ENCODE results near the gene CD81. TPM values are rescaled to one million over a fixed set of nuclear protein-coding genes. Genes with fewer than 3 reads are reported as not detected.
A peak's percentile ranks its signal among the peaks of the same experiment; 100 is the strongest.

CD81 gene
- total RNA-seq, 1 experiment from 2014 or later = 237 TPM

DNA sequence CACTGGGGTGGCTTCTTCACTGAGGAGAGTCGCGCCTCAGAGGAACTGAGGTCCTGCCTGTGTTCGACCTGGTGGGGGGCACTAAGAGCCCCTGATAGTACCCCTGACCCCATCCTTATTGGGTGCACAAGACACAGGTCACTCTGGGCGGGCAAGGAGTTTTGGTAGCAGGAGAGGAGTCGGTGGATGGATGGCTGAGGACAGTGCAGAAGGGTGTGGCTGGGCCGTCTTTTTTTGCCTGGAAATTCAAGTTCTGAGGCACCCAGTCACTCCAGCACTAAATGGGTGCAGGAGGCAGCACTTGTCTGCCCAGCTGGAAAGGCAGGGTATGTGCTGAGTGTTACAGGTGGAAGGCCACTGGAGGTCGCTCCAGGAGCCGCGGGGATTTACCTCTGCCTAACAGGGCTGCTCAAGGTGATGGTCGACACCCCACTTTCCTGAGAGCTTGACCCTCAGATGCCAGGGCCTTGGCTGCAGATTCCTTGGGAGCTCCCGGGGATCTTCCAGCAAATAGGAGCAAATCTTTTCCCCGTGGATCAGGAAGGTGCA, 24.4 kb downstream of the CD81 start:
- CTCF ChIA-PET = interaction anchor here (1.4 to 7.7 kb wide), 5 partner anchors 8 to 490 kb away, joined by 4 to 81 read pairs (median 8); no protein-coding TSS in a partner anchor
- no peak for TF ChIP-seq ZBTB21 (CRISPR knock-in tag; IDR thresholded peaks at IDR 0.05; ENCODE audit: borderline replicate concordance)
- TF ChIP-seq, protein P1, sequence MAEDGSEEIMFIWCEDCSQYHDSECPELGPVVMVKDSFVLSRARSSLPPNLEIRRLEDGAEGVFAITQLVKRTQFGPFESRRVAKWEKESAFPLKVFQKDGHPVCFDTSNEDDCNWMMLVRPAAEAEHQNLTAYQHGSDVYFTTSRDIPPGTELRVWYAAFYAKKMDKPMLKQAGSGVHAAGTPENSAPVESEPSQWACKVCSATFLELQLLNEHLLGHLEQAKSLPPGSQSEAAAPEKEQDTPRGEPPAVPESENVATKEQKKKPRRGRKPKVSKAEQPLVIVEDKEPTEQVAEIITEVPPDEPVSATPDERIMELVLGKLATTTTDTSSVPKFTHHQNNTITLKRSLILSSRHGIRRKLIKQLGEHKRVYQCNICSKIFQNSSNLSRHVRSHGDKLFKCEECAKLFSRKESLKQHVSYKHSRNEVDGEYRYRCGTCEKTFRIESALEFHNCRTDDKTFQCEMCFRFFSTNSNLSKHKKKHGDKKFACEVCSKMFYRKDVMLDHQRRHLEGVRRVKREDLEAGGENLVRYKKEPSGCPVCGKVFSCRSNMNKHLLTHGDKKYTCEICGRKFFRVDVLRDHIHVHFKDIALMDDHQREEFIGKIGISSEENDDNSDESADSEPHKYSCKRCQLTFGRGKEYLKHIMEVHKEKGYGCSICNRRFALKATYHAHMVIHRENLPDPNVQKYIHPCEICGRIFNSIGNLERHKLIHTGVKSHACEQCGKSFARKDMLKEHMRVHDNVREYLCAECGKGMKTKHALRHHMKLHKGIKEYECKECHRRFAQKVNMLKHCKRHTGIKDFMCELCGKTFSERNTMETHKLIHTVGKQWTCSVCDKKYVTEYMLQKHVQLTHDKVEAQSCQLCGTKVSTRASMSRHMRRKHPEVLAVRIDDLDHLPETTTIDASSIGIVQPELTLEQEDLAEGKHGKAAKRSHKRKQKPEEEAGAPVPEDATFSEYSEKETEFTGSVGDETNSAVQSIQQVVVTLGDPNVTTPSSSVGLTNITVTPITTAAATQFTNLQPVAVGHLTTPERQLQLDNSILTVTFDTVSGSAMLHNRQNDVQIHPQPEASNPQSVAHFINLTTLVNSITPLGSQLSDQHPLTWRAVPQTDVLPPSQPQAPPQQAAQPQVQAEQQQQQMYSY (CRISPR knock-in tag; IDR thresholded peaks at IDR 0.05) = no peak
- TF ChIP-seq FOXK1 (CRISPR knock-in tag; IDR thresholded peaks at IDR 0.05) = no peak
- TF ChIP-seq PRRX2 (CRISPR knock-in tag; IDR thresholded peaks at IDR 0.05) = no peak
- TF ChIP-seq E2F4 (CRISPR knock-in tag; IDR thresholded peaks at IDR 0.05; ENCODE audit: borderline replicate concordance, low read depth) = no peak
- TF ChIP-seq, protein P2, sequence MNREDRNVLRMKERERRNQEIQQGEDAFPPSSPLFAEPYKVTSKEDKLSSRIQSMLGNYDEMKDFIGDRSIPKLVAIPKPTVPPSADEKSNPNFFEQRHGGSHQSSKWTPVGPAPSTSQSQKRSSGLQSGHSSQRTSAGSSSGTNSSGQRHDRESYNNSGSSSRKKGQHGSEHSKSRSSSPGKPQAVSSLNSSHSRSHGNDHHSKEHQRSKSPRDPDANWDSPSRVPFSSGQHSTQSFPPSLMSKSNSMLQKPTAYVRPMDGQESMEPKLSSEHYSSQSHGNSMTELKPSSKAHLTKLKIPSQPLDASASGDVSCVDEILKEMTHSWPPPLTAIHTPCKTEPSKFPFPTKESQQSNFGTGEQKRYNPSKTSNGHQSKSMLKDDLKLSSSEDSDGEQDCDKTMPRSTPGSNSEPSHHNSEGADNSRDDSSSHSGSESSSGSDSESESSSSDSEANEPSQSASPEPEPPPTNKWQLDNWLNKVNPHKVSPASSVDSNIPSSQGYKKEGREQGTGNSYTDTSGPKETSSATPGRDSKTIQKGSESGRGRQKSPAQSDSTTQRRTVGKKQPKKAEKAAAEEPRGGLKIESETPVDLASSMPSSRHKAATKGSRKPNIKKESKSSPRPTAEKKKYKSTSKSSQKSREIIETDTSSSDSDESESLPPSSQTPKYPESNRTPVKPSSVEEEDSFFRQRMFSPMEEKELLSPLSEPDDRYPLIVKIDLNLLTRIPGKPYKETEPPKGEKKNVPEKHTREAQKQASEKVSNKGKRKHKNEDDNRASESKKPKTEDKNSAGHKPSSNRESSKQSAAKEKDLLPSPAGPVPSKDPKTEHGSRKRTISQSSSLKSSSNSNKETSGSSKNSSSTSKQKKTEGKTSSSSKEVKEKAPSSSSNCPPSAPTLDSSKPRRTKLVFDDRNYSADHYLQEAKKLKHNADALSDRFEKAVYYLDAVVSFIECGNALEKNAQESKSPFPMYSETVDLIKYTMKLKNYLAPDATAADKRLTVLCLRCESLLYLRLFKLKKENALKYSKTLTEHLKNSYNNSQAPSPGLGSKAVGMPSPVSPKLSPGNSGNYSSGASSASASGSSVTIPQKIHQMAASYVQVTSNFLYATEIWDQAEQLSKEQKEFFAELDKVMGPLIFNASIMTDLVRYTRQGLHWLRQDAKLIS (CRISPR knock-in tag; IDR thresholded peaks at IDR 0.05; ENCODE audit: borderline replicate concordance) = no peak
- TF ChIP-seq ATF6 (CRISPR knock-in tag; IDR thresholded peaks at IDR 0.05) = no peak
- no peak for TF ChIP-seq JAZF1 (CRISPR knock-in tag; IDR thresholded peaks at IDR 0.05)
- no peak for TF ChIP-seq RORB (CRISPR knock-in tag; IDR thresholded peaks at IDR 0.05)
- Mint-ChIP-seq H3K9me3 (no peaks in the 10 kb centered on the region), H3K27me3 (ENCODE audit: low read depth) (no peaks in the 10 kb centered on the region), H3K4me1 (peaks cover 5% of the 10 kb centered on the region; the same call in 1 of the 2 replicates), H3K27ac (0 out of 2 replicates have a peak overlapping the region, but pooled peaks have one; percentile 63), H3K36me3 (peaks cover 15% of the 10 kb centered on the region), H3K4me3 (peak overlapping the region; percentile 83)
- DNase-seq (ENCODE audit: low spot score) (no peak), ATAC-seq (no peak)
- POLR2A ChIA-PET = interaction anchor here (0.9 to 2.3 kb wide), 4 partner anchors 14 to 96 kb away, joined by 3 to 7 read pairs (median 4); no protein-coding TSS in a partner anchor

DNA sequence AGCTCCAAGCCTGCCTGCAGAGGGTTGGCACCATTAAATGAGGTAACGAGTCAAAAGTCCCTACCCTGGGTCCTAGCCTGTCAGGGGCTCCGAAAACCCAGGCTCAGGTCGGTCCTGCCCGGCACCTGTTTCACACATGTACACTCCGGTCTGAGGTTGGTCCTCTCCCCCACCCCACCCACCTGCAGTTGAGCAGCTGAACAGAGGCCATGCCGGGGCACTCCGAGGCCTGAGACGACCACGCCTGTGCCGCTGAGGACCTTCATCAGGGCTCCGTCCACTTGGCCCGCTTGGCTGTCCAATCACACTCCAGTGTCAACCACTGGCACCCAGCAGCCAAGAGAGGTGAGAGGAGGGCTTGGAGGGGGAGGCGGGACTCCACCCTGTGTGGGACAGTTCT, 25.0 kb downstream of the CD81 start:
- no peak for ATAC-seq
- H3K27ac Mint-ChIP-seq = no peak overlapping the region
- H3K9me3 Mint-ChIP-seq = no peaks in the 10 kb centered on the region
- H3K4me3 Mint-ChIP-seq = peak overlapping the region; percentile 83
- H3K27me3 Mint-ChIP-seq (ENCODE audit: low read depth) = no peaks in the 10 kb centered on the region
- no peak for DNase-seq (ENCODE audit: low spot score)
- H3K36me3 Mint-ChIP-seq = peaks cover 10% of the 10 kb centered on the region; the same call in 1 of the 2 replicates
- peaks cover 5% of the 10 kb centered on the region; the same call in 1 of the 2 replicates for H3K4me1 Mint-ChIP-seq
- POLR2A ChIA-PET = no interaction called here
- CTCF ChIA-PET = interaction anchor here (1.4 to 7.7 kb wide), 4 partner anchors 15 to 489 kb away, joined by 4 to 81 read pairs (median 33); no protein-coding TSS in a partner anchor
- TF ChIP-seq E2F4 (CRISPR knock-in tag; IDR thresholded peaks at IDR 0.05; ENCODE audit: borderline replicate concordance, low read depth) (no peak), TEAD4 (CRISPR knock-in tag; IDR thresholded peaks at IDR 0.05) (no peak), ATF6 (CRISPR knock-in tag; IDR thresholded peaks at IDR 0.05) (no peak), CBFB (CRISPR knock-in tag; IDR thresholded peaks at IDR 0.05; ENCODE audit: low read depth) (no peak)
- TF ChIP-seq, protein P3, sequence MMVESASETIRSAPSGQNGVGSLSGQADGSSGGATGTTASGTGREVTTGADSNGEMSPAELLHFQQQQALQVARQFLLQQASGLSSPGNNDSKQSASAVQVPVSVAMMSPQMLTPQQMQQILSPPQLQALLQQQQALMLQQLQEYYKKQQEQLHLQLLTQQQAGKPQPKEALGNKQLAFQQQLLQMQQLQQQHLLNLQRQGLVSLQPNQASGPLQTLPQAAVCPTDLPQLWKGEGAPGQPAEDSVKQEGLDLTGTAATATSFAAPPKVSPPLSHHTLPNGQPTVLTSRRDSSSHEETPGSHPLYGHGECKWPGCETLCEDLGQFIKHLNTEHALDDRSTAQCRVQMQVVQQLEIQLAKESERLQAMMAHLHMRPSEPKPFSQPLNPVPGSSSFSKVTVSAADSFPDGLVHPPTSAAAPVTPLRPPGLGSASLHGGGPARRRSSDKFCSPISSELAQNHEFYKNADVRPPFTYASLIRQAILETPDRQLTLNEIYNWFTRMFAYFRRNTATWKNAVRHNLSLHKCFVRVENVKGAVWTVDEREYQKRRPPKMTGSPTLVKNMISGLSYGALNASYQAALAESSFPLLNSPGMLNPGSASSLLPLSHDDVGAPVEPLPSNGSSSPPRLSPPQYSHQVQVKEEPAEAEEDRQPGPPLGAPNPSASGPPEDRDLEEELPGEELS (CRISPR knock-in tag; IDR thresholded peaks at IDR 0.05) = no peak

Data from WTC11 (cell line).